ENCODE measurements around the gene RNPEPL1.
"Not testable (repeated sequence)": the region's sequence is repeated elsewhere in the genome, so short reads cannot be mapped to it uniquely, and the experiment has no call there.

The RNPEPL1 gene, protein sequence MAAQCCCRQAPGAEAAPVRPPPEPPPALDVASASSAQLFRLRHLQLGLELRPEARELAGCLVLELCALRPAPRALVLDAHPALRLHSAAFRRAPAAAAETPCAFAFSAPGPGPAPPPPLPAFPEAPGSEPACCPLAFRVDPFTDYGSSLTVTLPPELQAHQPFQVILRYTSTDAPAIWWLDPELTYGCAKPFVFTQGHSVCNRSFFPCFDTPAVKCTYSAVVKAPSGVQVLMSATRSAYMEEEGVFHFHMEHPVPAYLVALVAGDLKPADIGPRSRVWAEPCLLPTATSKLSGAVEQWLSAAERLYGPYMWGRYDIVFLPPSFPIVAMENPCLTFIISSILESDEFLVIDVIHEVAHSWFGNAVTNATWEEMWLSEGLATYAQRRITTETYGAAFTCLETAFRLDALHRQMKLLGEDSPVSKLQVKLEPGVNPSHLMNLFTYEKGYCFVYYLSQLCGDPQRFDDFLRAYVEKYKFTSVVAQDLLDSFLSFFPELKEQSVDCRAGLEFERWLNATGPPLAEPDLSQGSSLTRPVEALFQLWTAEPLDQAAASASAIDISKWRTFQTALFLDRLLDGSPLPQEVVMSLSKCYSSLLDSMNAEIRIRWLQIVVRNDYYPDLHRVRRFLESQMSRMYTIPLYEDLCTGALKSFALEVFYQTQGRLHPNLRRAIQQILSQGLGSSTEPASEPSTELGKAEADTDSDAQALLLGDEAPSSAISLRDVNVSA

DNA sequence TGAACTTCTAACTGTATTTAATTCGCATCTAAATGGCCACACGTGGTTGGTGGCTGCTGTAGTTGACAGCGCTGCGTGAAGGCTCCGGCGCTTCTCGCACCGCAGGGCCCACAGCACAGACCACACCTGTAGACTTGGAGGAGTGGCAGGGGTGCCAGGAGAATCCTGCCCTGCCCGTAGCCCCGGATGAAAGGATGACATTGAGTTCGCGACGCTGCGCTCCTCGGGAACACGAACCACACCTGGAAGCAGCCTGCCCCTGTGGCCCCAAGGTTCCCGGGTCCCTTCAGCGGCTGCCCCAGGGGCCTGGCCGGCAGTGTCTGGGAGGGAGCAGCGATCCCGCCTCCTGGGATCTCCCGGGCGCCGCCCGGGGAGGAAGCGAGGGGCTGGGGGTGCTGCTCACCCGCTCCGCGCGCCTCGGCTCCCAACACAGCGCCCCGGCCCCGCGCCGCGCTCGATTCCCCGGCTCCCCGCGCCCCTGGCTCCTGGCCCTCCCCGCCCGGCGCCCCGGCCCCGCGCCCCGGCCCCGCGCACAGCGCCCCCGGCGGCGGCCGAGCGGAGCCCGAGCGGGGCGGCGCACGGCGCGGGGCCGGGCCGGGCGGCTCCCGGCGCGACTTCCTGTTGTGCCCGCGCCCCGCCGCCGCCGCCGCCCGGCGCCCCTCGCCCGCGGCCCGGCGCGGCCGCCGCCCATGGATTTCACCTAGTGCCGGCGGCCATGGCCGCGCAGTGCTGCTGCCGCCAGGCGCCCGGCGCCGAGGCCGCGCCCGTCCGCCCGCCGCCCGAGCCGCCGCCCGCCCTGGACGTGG lies at the start of gene RNPEPL1:
TSS of gene RNPEPL1 (plus strand) at position 613 of the 806 bp plus-strand sequence. CDS start at position 716, 103 bp downstream.
- peak within 1 kb of the TSS; percentile 47 for H3K9ac ChIP-seq (ENCODE audit: low read depth, low read length)
- peak within 1 kb of the TSS; percentile 52 for H3K4me3 ChIP-seq (ENCODE audit: low read depth, low read length)
- H3K9me3 ChIP-seq (ENCODE audit: control insufficient read depth, insufficient read depth, low read length): no peaks in the 10 kb centered on the region
- peaks cover 28% of the 10 kb centered on the region for H3K27me3 ChIP-seq (ENCODE audit: control insufficient read depth, insufficient read depth, low read length)
- no peaks in the 10 kb centered on the region for H3K36me3 ChIP-seq (ENCODE audit: control insufficient read depth, insufficient read depth, low read length)
- H3K4me1 ChIP-seq (ENCODE audit: control insufficient read depth, insufficient read depth, low read length): peaks cover 9% of the 10 kb centered on the region

DNA sequence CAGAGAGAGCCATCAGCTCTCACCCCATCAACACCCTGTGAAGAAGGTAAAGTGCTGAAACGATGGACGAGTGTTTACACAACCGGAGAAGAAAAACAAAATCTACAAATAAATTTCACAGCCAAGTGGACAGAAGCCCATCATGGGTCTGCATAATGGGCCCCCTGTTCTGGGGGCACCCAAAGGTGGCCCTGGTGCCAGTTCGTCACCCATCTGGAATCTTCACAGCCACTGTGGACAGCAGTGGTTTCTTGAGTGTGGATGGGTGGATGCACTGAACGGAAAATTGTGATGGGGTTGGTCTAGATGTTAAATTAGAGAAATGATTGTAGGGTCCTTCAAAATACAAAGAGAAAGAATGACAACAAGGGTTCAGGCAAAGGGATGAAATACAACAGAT lies 49.3 kb upstream of the RNPEPL1 start:
- Histone ChIP-seq H3K4me3 (ENCODE audit: low read depth, low read length) (no peak overlapping the region), H3K4me1 (ENCODE audit: control insufficient read depth, insufficient read depth, low read length) (peaks cover 3% of the 10 kb centered on the region), H3K9ac (ENCODE audit: low read depth, low read length) (no peak overlapping the region), H3K36me3 (ENCODE audit: control insufficient read depth, insufficient read depth, low read length) (peaks cover 8% of the 10 kb centered on the region), H3K9me3 (ENCODE audit: control insufficient read depth, insufficient read depth, low read length) (no peaks in the 10 kb centered on the region), H3K27me3 (ENCODE audit: control insufficient read depth, insufficient read depth, low read length) (peaks cover 30% of the 10 kb centered on the region)

DNA sequence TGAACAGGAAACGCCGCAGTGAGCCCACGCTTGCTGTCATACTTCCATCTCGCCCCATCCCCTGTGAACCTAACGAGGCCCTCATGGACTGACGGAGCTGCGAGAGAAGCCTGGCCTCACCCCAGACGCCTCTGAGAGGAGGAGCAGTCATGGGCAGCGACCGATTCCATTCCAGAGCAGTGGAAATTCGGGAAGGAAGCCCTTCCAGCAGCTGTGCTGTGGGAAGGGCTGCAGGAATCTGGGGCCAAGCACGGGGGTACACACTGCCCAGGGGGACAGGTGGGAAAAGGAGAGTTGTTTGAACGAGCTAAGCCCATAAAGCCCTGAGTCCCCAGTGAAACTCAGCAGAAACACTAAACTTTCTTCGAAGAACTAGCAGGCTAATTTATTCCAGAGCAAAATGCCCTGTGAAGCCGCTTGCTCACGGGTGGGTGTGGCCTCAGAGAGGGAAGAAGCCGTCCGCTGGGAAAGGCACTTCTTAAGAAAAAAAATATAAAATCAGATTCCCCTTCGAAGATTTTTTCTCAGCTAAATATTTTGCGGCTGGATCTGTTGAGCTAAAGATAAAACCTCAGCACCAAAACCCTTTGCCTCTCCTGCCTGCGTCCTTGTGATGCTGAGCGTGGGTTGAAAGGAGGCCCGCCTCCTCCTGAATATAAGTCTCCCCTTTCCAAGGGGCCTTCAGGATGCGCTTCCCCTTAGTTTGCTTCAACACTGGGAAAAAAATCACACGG lies 48.7 kb upstream of the RNPEPL1 start:
- peaks cover 3% of the 10 kb centered on the region for H3K4me1 ChIP-seq (ENCODE audit: control insufficient read depth, insufficient read depth, low read length)
- peaks cover 30% of the 10 kb centered on the region for H3K27me3 ChIP-seq (ENCODE audit: control insufficient read depth, insufficient read depth, low read length)
- no peaks in the 10 kb centered on the region for H3K9me3 ChIP-seq (ENCODE audit: control insufficient read depth, insufficient read depth, low read length)
- H3K36me3 ChIP-seq (ENCODE audit: control insufficient read depth, insufficient read depth, low read length): peaks cover 8% of the 10 kb centered on the region
- no peak overlapping the region for H3K9ac ChIP-seq (ENCODE audit: low read depth, low read length)
- peak overlapping the region; percentile 30 for H3K4me3 ChIP-seq (ENCODE audit: low read depth, low read length)

DNA sequence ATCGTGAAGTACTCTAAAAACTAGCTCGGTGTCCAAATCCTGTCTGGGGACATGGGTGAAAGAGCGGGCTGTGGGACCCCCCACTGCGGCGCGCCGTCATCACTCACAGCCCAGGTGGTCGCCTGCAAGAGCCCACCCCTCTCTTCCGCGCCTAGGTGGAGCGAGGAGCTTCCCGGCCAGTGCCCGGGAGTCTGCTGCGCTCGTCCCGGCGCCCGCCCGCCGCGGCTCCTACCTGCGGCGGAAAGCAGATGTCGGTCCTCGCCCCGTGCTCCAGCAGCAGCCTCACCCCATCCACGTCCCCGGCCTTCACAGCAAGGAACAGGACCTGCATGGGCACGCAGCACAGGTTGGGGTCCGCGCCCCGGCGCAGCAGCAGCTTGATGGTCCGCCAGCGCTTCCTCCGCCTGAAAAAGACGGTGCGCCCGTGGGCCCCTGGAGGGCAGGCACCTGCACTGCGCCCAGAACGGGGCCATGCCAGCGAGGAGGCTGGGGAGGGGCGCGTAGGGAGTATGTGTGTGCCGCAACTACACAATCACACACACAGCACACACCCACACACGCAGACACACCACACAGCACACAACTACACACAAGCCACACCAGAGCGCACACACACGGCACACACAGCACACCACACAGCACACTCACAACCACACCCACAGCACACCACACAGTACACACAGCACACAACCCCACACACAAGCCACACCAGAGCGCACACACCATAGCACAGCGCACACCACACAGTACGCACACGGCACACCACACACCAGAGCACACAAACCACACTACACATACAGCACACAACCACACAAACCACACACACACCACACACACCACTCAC lies 47.9 kb upstream of the RNPEPL1 start:
- H3K4me1 ChIP-seq (ENCODE audit: control insufficient read depth, insufficient read depth, low read length): peaks cover 3% of the 10 kb centered on the region
- peaks cover 30% of the 10 kb centered on the region for H3K27me3 ChIP-seq (ENCODE audit: control insufficient read depth, insufficient read depth, low read length)
- H3K9me3 ChIP-seq (ENCODE audit: control insufficient read depth, insufficient read depth, low read length): peaks cover 5% of the 10 kb centered on the region
- H3K4me3 ChIP-seq (ENCODE audit: low read depth, low read length): peak overlapping the region; percentile 30
- H3K9ac ChIP-seq (ENCODE audit: low read depth, low read length): peak overlapping the region; percentile 12
- peaks cover 8% of the 10 kb centered on the region for H3K36me3 ChIP-seq (ENCODE audit: control insufficient read depth, insufficient read depth, low read length)

DNA sequence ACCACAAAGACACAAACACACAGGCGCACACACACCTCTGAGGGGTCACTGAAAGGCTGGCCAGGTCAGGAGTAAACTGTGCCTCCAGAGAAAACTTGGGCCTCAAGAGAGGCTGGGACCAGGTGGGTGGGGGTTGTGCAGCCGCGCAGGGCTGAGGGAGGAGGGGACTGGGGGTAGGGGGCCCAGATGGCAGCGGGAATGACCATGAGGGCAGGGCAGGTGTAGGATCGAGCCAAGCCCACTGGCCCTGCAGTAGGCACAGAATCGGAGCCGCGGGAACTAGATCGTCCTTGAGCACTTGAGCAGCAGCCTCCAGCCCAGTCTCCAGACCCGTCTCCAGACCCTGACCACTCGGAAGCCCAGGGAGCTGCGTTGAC lies 47.3 kb upstream of the RNPEPL1 start:
- H3K36me3 ChIP-seq (ENCODE audit: control insufficient read depth, insufficient read depth, low read length): peaks cover 8% of the 10 kb centered on the region
- H3K4me3 ChIP-seq (ENCODE audit: low read depth, low read length): no peak overlapping the region

DNA sequence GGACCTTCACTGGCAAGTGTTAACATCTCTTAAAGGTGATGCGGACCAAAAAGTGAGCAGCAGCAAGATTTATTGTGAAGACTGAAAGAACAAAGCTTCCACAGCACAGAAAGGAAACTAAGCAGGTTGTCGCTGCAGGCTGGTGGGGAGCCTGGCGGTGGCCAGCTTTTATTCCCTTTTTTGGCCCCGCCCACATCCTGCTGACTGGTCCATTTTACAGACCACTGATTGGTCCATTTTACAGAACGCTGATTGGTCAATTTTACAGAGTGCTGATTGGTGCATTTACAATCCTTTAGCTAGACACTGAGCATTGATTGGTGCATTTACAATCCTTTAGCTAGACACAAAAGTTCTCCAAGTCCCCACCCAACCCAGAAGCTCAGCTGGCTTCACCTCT lies 46.4 kb upstream of the RNPEPL1 start:
- not testable (repeated sequence) for H3K36me3 ChIP-seq (ENCODE audit: control insufficient read depth, insufficient read depth, low read length); H3K9ac ChIP-seq (ENCODE audit: low read depth, low read length); H3K9me3 ChIP-seq (ENCODE audit: control insufficient read depth, insufficient read depth, low read length); H3K4me3 ChIP-seq (ENCODE audit: low read depth, low read length); H3K4me1 ChIP-seq (ENCODE audit: control insufficient read depth, insufficient read depth, low read length)
- peaks cover 30% of the 10 kb centered on the region for H3K27me3 ChIP-seq (ENCODE audit: control insufficient read depth, insufficient read depth, low read length)

More for the DNA sequence above, 47.3 kb upstream of the RNPEPL1 start:
- Histone ChIP-seq H3K9ac (ENCODE audit: low read depth, low read length) (no peak overlapping the region), H3K4me1 (ENCODE audit: control insufficient read depth, insufficient read depth, low read length) (peaks cover 3% of the 10 kb centered on the region), H3K27me3 (ENCODE audit: control insufficient read depth, insufficient read depth, low read length) (peaks cover 30% of the 10 kb centered on the region), H3K9me3 (ENCODE audit: control insufficient read depth, insufficient read depth, low read length) (peaks cover 7% of the 10 kb centered on the region)

DNA sequence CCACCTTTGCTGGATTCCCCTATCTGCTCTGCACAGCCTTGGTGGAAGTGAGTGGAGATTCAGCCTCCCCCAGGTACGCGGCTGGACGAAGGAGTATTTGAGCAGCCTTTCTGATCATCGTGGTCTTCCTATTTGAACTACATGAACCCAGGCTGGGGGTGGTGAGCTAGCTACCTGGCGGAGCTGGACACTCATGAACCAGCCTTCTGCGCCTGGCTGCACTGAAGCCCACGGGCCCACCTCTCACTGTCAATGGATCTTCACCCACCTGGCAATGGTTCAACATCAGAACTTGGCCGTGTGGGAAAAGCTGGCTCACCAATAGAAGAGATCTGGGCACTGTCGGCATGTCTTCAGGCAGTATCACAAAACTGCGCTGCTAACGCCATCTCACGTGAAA lies 45.9 kb upstream of the RNPEPL1 start:
- Histone ChIP-seq H3K27me3 (ENCODE audit: control insufficient read depth, insufficient read depth, low read length) (peaks cover 30% of the 10 kb centered on the region), H3K36me3 (ENCODE audit: control insufficient read depth, insufficient read depth, low read length) (peaks cover 8% of the 10 kb centered on the region), H3K4me1 (ENCODE audit: control insufficient read depth, insufficient read depth, low read length) (peaks cover 3% of the 10 kb centered on the region), H3K9me3 (ENCODE audit: control insufficient read depth, insufficient read depth, low read length) (peaks cover 7% of the 10 kb centered on the region), H3K9ac (ENCODE audit: low read depth, low read length) (no peak overlapping the region), H3K4me3 (ENCODE audit: low read depth, low read length) (no peak overlapping the region)

DNA sequence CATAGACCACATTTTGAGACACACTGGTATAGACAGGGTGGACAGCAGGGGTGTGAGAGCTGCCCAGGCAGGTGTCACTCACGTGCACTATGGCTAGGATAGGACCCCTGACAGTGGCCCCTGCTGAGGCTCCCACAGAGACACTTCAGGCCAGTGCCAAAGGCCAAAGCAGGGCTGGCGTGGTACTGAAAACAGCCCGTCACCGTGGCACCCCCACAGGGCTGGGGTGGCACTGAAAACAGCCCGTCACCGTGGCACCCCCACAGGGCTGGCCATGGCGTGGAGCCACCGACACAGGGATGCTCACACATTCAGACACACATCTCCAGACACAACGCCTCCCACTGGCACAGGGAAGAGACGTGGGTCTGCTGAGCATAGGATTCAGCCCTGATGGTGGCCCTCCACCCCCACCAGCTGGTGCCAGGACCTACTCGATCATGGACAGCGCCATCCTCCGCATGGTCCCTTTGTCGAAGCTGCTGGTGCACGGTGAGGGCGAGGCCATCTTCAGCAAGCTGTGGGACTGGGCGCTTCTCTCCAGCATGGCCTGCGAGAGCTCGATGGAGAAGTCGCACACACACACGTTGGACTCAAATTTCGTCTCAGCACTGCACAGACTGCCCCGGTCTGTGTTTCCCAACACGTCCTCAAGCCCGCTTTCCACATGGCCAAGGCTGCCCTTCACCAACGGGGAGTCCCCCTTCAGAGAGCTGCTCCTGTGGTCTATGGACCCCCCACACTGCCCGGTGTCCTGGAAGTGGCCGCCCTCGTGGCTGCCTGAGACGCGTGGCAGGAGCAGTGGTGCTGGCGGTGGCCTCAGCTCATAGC lies 44.6 kb upstream of the RNPEPL1 start:
- Histone ChIP-seq H3K4me3 (ENCODE audit: low read depth, low read length) (no peak overlapping the region), H3K9ac (ENCODE audit: low read depth, low read length) (no peak overlapping the region), H3K36me3 (ENCODE audit: control insufficient read depth, insufficient read depth, low read length) (peaks cover 8% of the 10 kb centered on the region), H3K9me3 (ENCODE audit: control insufficient read depth, insufficient read depth, low read length) (peaks cover 7% of the 10 kb centered on the region), H3K4me1 (ENCODE audit: control insufficient read depth, insufficient read depth, low read length) (peaks cover 3% of the 10 kb centered on the region), H3K27me3 (ENCODE audit: control insufficient read depth, insufficient read depth, low read length) (peaks cover 22% of the 10 kb centered on the region)

DNA sequence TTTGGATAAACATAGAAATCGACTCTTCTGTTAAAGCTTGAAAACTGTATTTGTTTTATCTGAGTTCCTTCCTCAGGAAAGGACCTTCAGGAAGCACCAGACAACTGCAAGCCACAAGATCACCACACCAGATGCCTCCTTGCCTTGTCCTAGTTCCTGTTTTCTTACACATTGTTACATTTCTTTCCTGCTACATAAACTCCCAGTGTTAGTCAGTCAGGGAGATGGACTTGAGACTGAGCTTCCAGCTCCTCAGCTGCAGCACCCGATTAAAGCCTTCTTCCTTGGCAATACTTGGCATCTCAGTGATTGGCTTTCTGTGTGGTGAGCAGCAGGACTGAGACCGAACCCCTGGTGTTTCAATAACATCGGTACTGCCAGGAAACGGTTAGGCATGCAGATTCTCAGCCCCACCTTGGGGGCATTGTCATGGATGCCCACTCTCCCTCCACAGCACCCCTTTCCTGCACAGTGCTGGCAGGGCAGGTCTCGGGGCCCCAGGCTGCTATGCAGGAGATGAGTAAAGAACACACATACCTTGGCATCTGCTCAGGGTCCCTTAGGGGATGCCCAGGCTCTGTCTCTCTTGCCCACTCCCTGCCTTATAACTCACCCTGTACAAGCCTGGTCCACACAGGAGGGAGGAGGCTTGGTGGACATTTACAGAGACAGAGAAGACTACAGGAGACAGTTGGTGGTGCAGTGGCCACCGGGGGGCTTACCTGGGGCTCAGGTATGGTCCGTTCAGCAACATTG lies 43.1 kb upstream of the RNPEPL1 start:
- Histone ChIP-seq H3K9ac (ENCODE audit: low read depth, low read length) (no peak overlapping the region), H3K36me3 (ENCODE audit: control insufficient read depth, insufficient read depth, low read length) (peaks cover 8% of the 10 kb centered on the region), H3K9me3 (ENCODE audit: control insufficient read depth, insufficient read depth, low read length) (peaks cover 7% of the 10 kb centered on the region), H3K4me3 (ENCODE audit: low read depth, low read length) (no peak overlapping the region), H3K27me3 (ENCODE audit: control insufficient read depth, insufficient read depth, low read length) (peaks cover 7% of the 10 kb centered on the region), H3K4me1 (ENCODE audit: control insufficient read depth, insufficient read depth, low read length) (peaks cover 3% of the 10 kb centered on the region)
